Breast epithelium (tissue), 3 donors: Measurements from ENCODE around the gene REPS1.

Source experiments
- CTCF ChIP-seq, 3 donors: fragments of 450-650 bp; IDR thresholded peaks; one replicate each; pipeline ENCODE4 v1.5.1; 2016 to 2017; ENCODE audit warnings: antibody characterized with exemption in 3 of 3, mild to moderate bottlenecking in 3 of 3, moderate library complexity in 3 of 3
- POLR2A ChIP-seq: fragments of 450-650 bp; IDR thresholded peaks from one replicate; pipeline ENCODE4 v1.6.1; 2016; ENCODE audit warnings: antibody characterized with exemption, mild to moderate bottlenecking, moderate library complexity
- POLR2AphosphoS5 ChIP-seq, 3 donors: sonication (generic); formaldehyde crosslinking; IDR thresholded peaks; one replicate each; pipeline ENCODE4 v1.6.1; 2017; ENCODE audit warnings: antibody characterized with exemption in 3 of 3

GRCh38 chr6:139011980-139012379 lies 23.9 kb upstream of the REPS1 start:
- TF ChIP-seq POLR2A = no peak
- TF ChIP-seq CTCF (IDR thresholded peaks at IDR 0.05) = no peak
- TF ChIP-seq POLR2AphosphoS5 (IDR thresholded peaks at IDR 0.05) = no peak
